Fibroblast of lung (primary cell): ENCODE results near the gene KDELR1. TPM values are rescaled to one million over a fixed set of nuclear protein-coding genes. Genes with fewer than 3 reads are reported as not detected.

Experiments
- DNase-seq, 2 donors: peaks; one replicate each; pipeline versions ENCODE4 v3.0.0 to v3.0.0-alpha.2; 2010; ENCODE audit warnings: low read depth in 2 of 2
- H2AFZ ChIP-seq: 2 replicates; pipeline ENCODE4 v1.5.1; 2012; ENCODE audit warnings: low read length, control low read depth, inconsistent platforms
- H3K27ac ChIP-seq: 2 replicates; pipeline ENCODE4 v1.5.1; 2011; ENCODE audit warnings: low read length, control low read depth; ENCODE audit not compliant: insufficient read depth
- H3K27me3 ChIP-seq: 2 replicates; pipeline ENCODE4 v1.5.1; 2011; ENCODE audit warnings: mild to moderate bottlenecking, low read length; ENCODE audit not compliant: control insufficient read depth, insufficient read depth
- H3K36me3 ChIP-seq: 2 replicates; pipeline ENCODE4 v1.5.1; 2011; ENCODE audit warnings: low read length; ENCODE audit not compliant: control insufficient read depth, insufficient read depth
- H3K4me1 ChIP-seq: 2 replicates; pipeline ENCODE4 v1.5.1; 2011; ENCODE audit warnings: low read length; ENCODE audit not compliant: control insufficient read depth, insufficient read depth; ENCODE audit errors: extremely low read depth
- H3K4me2 ChIP-seq: 2 replicates; pipeline ENCODE4 v1.5.1; 2011; ENCODE audit warnings: low read length, control low read depth; ENCODE audit not compliant: insufficient read depth; ENCODE audit errors: extremely low read depth
- H3K4me3 ChIP-seq, 4 experiments: fragments of 200-600 bp in 1 of 4; sonication (generic) in 1 of 4; replicated peaks in 1 of 4; 2 replicates each; pipeline ENCODE4 v1.5.1; 2011 to 2016; ENCODE audit warnings: low read length in 4 of 4, low read depth in 3 of 4, mild to moderate bottlenecking in 3 of 4, control low read depth in 2 of 4, inconsistent platforms in 1 of 4, mixed read lengths in 1 of 4; ENCODE audit not compliant: insufficient read depth in 1 of 4; ENCODE audit errors: control extremely low read depth in 1 of 4
- H3K79me2 ChIP-seq: 2 replicates; pipeline ENCODE4 v1.5.1; 2012; ENCODE audit warnings: mild to moderate bottlenecking, low read length, inconsistent platforms; ENCODE audit not compliant: control insufficient read depth, insufficient read depth
- H3K9ac ChIP-seq: 2 replicates; pipeline ENCODE4 v1.5.1; 2011; ENCODE audit warnings: mild to moderate bottlenecking, low read length, control low read depth; ENCODE audit not compliant: insufficient read depth
- H3K9me3 ChIP-seq: 2 replicates; pipeline ENCODE4 v1.5.1; 2012; ENCODE audit warnings: low read depth, low read length; ENCODE audit not compliant: control insufficient read depth, insufficient read depth
- H4K20me1 ChIP-seq: 2 replicates; pipeline ENCODE4 v1.5.1; 2011; ENCODE audit warnings: low read length; ENCODE audit not compliant: control insufficient read depth, insufficient read depth; ENCODE audit errors: extremely low read depth
- EZH2 ChIP-seq: IDR thresholded peaks from 2 replicates; pipeline ENCODE4 v1.5.1; 2012; ENCODE audit warnings: low read length, control low read depth, mild to moderate bottlenecking; ENCODE audit errors: missing control alignments
- polyA plus RNA-seq, 2 donors: library from polyadenylated mRNA; depleted of rRNA in 1 of 2; stranded (reverse) in 1 of 2; unstranded in 1 of 2; fragments of >200 nt; gene quantifications; 2 replicates each; pipeline ENCODE4 v1.2.1, GENCODE V29; 2011 to 2012; ENCODE audit warnings: missing spikeins in 1 of 2
- total RNA-seq: library from RNA; depleted of rRNA; stranded (reverse); fragments of >200 nt; gene quantifications from 2 replicates; pipeline ENCODE4 v1.2.1, GENCODE V29; 2014
- TF ChIP-seq, protein P1 (sequence below), 2 donors: IDR thresholded peaks in 1 of 2; conservative IDR thresholded peaks in 1 of 2; 1 replicate in 1 of 2; 2 replicates in 1 of 2; pipeline ENCODE4 v1.5.1; 2011 to 2012; ENCODE audit warnings: low read length in 2 of 2, control low read depth in 1 of 2, inconsistent platforms in 1 of 2, low read depth in 1 of 2, mild to moderate bottlenecking in 1 of 2

KDELR1 gene
- total and polyA plus RNA-seq, 2 donors (not counting 1 experiment from before 2014, with no cell fraction given), result 59.0 to 145 TPM

DNA sequence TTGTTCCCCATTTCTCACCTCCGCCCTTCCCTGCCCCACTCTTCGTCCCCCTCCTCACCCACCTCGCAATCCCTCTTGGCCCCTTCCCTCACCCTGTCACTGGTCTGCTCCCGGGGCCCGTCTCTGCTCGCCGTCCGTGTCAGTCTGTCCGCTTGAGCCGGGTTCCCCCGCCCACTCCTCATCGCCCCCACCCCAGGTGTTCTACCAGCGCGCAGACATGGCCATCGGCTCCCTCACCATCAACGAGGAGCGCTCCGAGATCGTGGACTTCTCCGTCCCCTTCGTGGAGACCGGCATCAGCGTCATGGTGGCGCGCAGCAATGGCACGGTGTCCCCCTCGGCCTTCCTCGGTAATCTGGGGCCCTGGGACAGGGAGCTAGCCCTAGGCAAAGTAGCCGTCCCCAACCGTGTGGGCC lies 24.5 kb upstream of the KDELR1 start:
- H3K27me3 ChIP-seq, result no peaks in the 10 kb centered on the region
- no peak overlapping the region for H3K4me3 ChIP-seq
- no peaks in the 10 kb centered on the region for H4K20me1 ChIP-seq
- H3K9ac ChIP-seq, result no peak overlapping the region
- TF ChIP-seq, protein P1, sequence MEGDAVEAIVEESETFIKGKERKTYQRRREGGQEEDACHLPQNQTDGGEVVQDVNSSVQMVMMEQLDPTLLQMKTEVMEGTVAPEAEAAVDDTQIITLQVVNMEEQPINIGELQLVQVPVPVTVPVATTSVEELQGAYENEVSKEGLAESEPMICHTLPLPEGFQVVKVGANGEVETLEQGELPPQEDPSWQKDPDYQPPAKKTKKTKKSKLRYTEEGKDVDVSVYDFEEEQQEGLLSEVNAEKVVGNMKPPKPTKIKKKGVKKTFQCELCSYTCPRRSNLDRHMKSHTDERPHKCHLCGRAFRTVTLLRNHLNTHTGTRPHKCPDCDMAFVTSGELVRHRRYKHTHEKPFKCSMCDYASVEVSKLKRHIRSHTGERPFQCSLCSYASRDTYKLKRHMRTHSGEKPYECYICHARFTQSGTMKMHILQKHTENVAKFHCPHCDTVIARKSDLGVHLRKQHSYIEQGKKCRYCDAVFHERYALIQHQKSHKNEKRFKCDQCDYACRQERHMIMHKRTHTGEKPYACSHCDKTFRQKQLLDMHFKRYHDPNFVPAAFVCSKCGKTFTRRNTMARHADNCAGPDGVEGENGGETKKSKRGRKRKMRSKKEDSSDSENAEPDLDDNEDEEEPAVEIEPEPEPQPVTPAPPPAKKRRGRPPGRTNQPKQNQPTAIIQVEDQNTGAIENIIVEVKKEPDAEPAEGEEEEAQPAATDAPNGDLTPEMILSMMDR (conservative IDR thresholded peaks at IDR 0.05 in 1 of 2, IDR thresholded peaks at IDR 0.05 in 1 of 2; ENCODE audit: low read depth in 1 of 2, low read length in 2 of 2), result no peak
- no peak for TF ChIP-seq EZH2
- H3K4me1 ChIP-seq, result peaks cover 6% of the 10 kb centered on the region
- no peaks in the 10 kb centered on the region for H3K79me2 ChIP-seq
- no peak overlapping the region for H3K27ac ChIP-seq
- H3K36me3 ChIP-seq, result no peaks in the 10 kb centered on the region
- H2AFZ ChIP-seq, result no peak overlapping the region
- no peaks in the 10 kb centered on the region for H3K9me3 ChIP-seq
- DNase-seq, result no peak
- no peak overlapping the region for H3K4me2 ChIP-seq

GRCh38 chr19:48415395-48415794 lies 24.0 kb upstream of the KDELR1 start:
- Histone ChIP-seq H3K27ac (no peak overlapping the region), H3K79me2 (no peaks in the 10 kb centered on the region), H3K27me3 (no peaks in the 10 kb centered on the region), H2AFZ (no peak overlapping the region), H3K9ac (no peak overlapping the region), H3K4me2 (no peak overlapping the region), H3K36me3 (no peaks in the 10 kb centered on the region), H4K20me1 (no peaks in the 10 kb centered on the region), H3K4me3 (no peak overlapping the region), H3K9me3 (no peaks in the 10 kb centered on the region), H3K4me1 (peaks cover 6% of the 10 kb centered on the region)
- peak; percentile 51 for DNase-seq
- TF ChIP-seq, protein P1 (conservative IDR thresholded peaks at IDR 0.05 in 1 of 2, IDR thresholded peaks at IDR 0.05 in 1 of 2; ENCODE audit: low read depth in 1 of 2, low read length in 2 of 2), result no peak
- no peak for TF ChIP-seq EZH2

GRCh38 chr19:48413879-48414587 lies 22.7 kb upstream of the KDELR1 start:
- no peaks in the 10 kb centered on the region for H3K36me3 ChIP-seq
- H3K4me1 ChIP-seq, result peaks cover 6% of the 10 kb centered on the region
- no peak overlapping the region for H3K4me3 ChIP-seq
- peak in 1 of 2 donors; percentile 31 for DNase-seq
- no peaks in the 10 kb centered on the region for H3K79me2 ChIP-seq
- H3K9me3 ChIP-seq, result no peaks in the 10 kb centered on the region
- no peaks in the 10 kb centered on the region for H3K27me3 ChIP-seq
- H3K9ac ChIP-seq, result no peak overlapping the region
- no peak overlapping the region for H3K4me2 ChIP-seq
- TF ChIP-seq, protein P1 (conservative IDR thresholded peaks at IDR 0.05 in 1 of 2, IDR thresholded peaks at IDR 0.05 in 1 of 2; ENCODE audit: low read depth in 1 of 2, low read length in 2 of 2), result no peak
- no peak for TF ChIP-seq EZH2
- no peaks in the 10 kb centered on the region for H4K20me1 ChIP-seq
- no peak overlapping the region for H3K27ac ChIP-seq
- no peak overlapping the region for H2AFZ ChIP-seq
